Suppressor macrophage treated with lipopolysaccharide for 4 hours (primary cell): ENCODE measurements around the gene PRPF6.

Experiments used
- DNase-seq: peaks from one replicate; pipeline ENCODE4 v3.0.0-alpha.2; 2020

PRPF6 gene

GRCh38 chr20:64037498-64038213, 56.7 kb downstream of the PRPF6 start:
- DNase-seq, result no peak

GRCh38 chr20:64038224-64038564, 57.3 kb downstream of the PRPF6 start:
- no peak for DNase-seq

GRCh38 chr20:64038565-64039292, 57.8 kb downstream of the PRPF6 start:
- peak; percentile 75 for DNase-seq

- no peak for DNase-seq
Observed at GRCh38 chr20:64039293-64040160, 58.6 kb downstream of the PRPF6 start.

GRCh38 chr20:64040231-64041039, 59.5 kb downstream of the PRPF6 start:
- no peak for DNase-seq

- no peak for DNase-seq
Observed at GRCh38 chr20:64041040-64041780, 60.3 kb downstream of the PRPF6 start.

- no peak for DNase-seq
Observed at GRCh38 chr20:64041781-64042053, 60.8 kb downstream of the PRPF6 start.

- peak; percentile 21 for DNase-seq
Observed at GRCh38 chr20:64042054-64042781, 61.3 kb downstream of the PRPF6 start.

GRCh38 chr20:64043768-64044167, 62.8 kb downstream of the PRPF6 start:
- DNase-seq, result no peak

GRCh38 chr20:64044484-64045247, 63.7 kb downstream of the PRPF6 start:
- DNase-seq, result no peak

GRCh38 chr20:64045346-64046011, 64.5 kb downstream of the PRPF6 start:
- no peak for DNase-seq

GRCh38 chr20:64047046-64047389, 66.1 kb downstream of the PRPF6 start:
- no peak for DNase-seq

GRCh38 chr20:64047968-64048401, 67.1 kb downstream of the PRPF6 start:
- no peak for DNase-seq

- no peak for DNase-seq
Observed at GRCh38 chr20:64048402-64049044, 67.6 kb downstream of the PRPF6 start.

GRCh38 chr20:64049060-64049877, 68.3 kb downstream of the PRPF6 start, which contains the start of gene SOX18:
SOX18 (minus strand) TSS chr20:64049639; CDS start chr20:64049516, 123 bp downstream.
- DNase-seq, result peak; percentile 20

GRCh38 chr20:64049878-64050260, 68.9 kb downstream of the PRPF6 start:
- DNase-seq, result no peak

GRCh38 chr20:64050261-64051032, 69.5 kb downstream of the PRPF6 start:
- no peak for DNase-seq

- no peak for DNase-seq
Observed at GRCh38 chr20:64051033-64051452, 70.1 kb downstream of the PRPF6 start.
